ENCODE results near the gene ITGB2. TPM values are rescaled to one million over a fixed set of nuclear protein-coding genes. Genes with fewer than 3 reads are reported as not detected.

Gene ITGB2
- total RNA-seq, 1 donor from 2014 or later = 19.8 TPM

DNA sequence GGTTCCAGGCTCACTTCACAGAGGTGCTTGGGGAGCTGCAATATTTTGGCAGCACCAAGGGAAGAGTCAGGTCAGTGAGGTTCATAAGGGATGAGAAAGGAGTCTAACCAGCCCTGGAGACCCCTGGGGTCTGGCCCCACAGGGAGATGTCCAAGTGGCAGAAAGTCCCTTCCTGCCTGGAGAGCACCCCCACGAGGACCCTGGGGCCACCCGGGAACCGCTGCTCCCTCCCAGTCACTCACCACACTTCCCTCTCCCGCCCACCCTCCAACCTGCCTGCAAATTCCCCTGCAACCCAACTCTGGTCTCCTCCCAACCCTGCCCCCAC, 6.5 kb upstream of the ITGB2 start:
- Histone ChIP-seq H3K9ac (ENCODE audit: low read depth in 1 of 3, low read length in 3 of 3) (no peak overlapping the region), H3K27me3 (ENCODE audit: control insufficient read depth in 3 of 3, insufficient read depth in 3 of 3, low read length in 3 of 3) (peaks cover 30 to 52% (median 35%) of the 10 kb centered on the region in 3 donors), H3K27ac (ENCODE audit: low read depth, low read length) (no peak overlapping the region), H3K4me3 (ENCODE audit: low read length in 3 of 3) (no peak overlapping the region), H3K4me1 (ENCODE audit: control insufficient read depth in 3 of 3, insufficient read depth in 3 of 3, low read length in 3 of 3) (peaks cover 8 to 29% (median 15%) of the 10 kb centered on the region in 3 donors), H3K9me3 (ENCODE audit: control insufficient read depth in 3 of 3, low read length in 3 of 3) (peaks cover 0 to 2% (median 0%) of the 10 kb centered on the region in 3 donors), H3K36me3 (ENCODE audit: control insufficient read depth in 3 of 3, insufficient read depth in 3 of 3, low read length in 3 of 3) (no peaks in the 10 kb centered on the region)

DNA sequence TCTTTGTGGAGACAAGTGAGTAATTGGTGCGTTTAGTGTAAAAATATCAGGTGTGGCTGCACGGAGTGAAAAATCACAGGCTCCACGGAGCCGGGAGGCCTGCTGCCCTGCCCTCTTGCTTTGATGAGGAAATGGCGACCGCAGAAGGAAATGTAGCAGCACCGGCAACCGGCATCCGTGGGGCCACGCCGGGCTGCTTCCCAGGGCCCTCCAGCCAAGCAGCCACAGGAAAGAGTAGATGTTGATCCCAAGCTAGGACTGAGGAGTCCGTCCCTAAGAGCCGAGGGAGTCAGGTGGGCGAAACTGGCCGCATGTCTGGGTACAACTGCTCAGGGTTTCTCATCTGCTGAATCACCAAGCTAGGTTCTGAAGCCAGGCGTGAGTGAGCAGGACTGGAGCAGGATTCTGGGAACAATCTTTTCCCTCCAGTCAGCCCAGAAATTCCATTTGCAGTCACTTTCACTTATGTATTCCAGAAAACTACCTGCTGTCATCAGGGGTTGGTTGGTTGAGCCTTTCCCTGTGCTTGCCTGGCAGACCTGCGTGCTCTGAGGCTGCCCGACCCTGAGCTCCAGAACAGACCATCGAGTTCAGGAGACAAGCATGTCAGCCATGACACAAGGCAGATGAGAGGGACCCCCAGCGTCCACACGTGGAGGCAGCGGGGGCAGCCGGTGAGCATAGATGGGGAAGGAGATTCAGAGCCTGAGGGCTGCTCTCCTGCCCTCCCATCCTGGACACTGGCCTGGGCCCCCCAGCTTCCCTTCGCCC, 5.8 kb upstream of the ITGB2 start:
- H3K36me3 ChIP-seq (ENCODE audit: control insufficient read depth in 3 of 3, insufficient read depth in 3 of 3, low read length in 3 of 3) = no peaks in the 10 kb centered on the region
- peaks cover 0 to 2% (median 0%) of the 10 kb centered on the region in 3 donors for H3K9me3 ChIP-seq (ENCODE audit: control insufficient read depth in 3 of 3, low read length in 3 of 3)
- H3K4me3 ChIP-seq (ENCODE audit: low read length in 3 of 3) = no peak overlapping the region
- H3K4me1 ChIP-seq (ENCODE audit: control insufficient read depth in 3 of 3, insufficient read depth in 3 of 3, low read length in 3 of 3) = peaks cover 5 to 25% (median 13%) of the 10 kb centered on the region in 3 donors
- peak overlapping the region; percentile 19 for H3K27ac ChIP-seq (ENCODE audit: low read depth, low read length)
- H3K9ac ChIP-seq (ENCODE audit: low read depth in 1 of 3, low read length in 3 of 3) = no peak overlapping the region
- H3K27me3 ChIP-seq (ENCODE audit: control insufficient read depth in 3 of 3, insufficient read depth in 3 of 3, low read length in 3 of 3) = peaks cover 24 to 45% (median 35%) of the 10 kb centered on the region in 3 donors

DNA sequence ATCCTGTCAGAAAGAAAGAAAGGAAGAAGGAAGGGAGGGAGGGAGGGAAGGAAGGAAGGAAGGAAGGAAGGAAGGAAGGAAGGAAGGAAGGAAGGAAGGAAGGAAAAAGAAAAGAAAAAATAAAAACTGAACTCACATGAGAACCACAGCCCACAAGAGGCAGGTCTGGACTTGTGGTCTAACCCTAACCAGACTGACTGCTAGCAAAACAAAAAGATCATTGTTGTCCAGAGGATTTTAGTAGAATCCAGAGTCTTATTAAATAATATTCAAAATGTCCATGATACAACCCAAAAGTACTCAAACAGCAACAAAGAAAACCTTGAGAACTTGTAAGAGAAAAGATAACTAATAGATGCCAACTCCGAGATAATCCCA, 4.7 kb upstream of the ITGB2 start:
- no peak overlapping the region for H3K4me3 ChIP-seq (ENCODE audit: low read length in 3 of 3)
- no peaks in the 10 kb centered on the region for H3K36me3 ChIP-seq (ENCODE audit: control insufficient read depth in 3 of 3, insufficient read depth in 3 of 3, low read length in 3 of 3)
- peaks cover 2 to 19% (median 8%) of the 10 kb centered on the region in 3 donors for H3K4me1 ChIP-seq (ENCODE audit: control insufficient read depth in 3 of 3, insufficient read depth in 3 of 3, low read length in 3 of 3)
- peaks cover 0 to 2% (median 0%) of the 10 kb centered on the region in 3 donors for H3K9me3 ChIP-seq (ENCODE audit: control insufficient read depth in 3 of 3, low read length in 3 of 3)
- H3K9ac ChIP-seq (ENCODE audit: low read depth in 1 of 3, low read length in 3 of 3) = no peak overlapping the region
- H3K27ac ChIP-seq (ENCODE audit: low read depth, low read length) = peak overlapping the region; percentile 36
- peaks cover 32 to 46% (median 40%) of the 10 kb centered on the region in 3 donors for H3K27me3 ChIP-seq (ENCODE audit: control insufficient read depth in 3 of 3, insufficient read depth in 3 of 3, low read length in 3 of 3)

- Histone ChIP-seq H3K4me1 (ENCODE audit: control insufficient read depth in 3 of 3, insufficient read depth in 3 of 3, low read length in 3 of 3) (peaks cover 2 to 19% (median 8%) of the 10 kb centered on the region in 3 donors), H3K27me3 (ENCODE audit: control insufficient read depth in 3 of 3, insufficient read depth in 3 of 3, low read length in 3 of 3) (peaks cover 36 to 45% (median 40%) of the 10 kb centered on the region in 3 donors), H3K9ac (ENCODE audit: low read depth in 1 of 3, low read length in 3 of 3) (no peak overlapping the region), H3K36me3 (ENCODE audit: control insufficient read depth in 3 of 3, insufficient read depth in 3 of 3, low read length in 3 of 3) (no peaks in the 10 kb centered on the region), H3K9me3 (ENCODE audit: control insufficient read depth in 3 of 3, low read length in 3 of 3) (peaks cover 0 to 2% (median 0%) of the 10 kb centered on the region in 3 donors), H3K27ac (ENCODE audit: low read depth, low read length) (peak overlapping the region; percentile 36), H3K4me3 (ENCODE audit: low read length in 3 of 3) (no peak overlapping the region)
Observed at GRCh38 chr21:44924606-44925377, 4.1 kb upstream of the ITGB2 start.

DNA sequence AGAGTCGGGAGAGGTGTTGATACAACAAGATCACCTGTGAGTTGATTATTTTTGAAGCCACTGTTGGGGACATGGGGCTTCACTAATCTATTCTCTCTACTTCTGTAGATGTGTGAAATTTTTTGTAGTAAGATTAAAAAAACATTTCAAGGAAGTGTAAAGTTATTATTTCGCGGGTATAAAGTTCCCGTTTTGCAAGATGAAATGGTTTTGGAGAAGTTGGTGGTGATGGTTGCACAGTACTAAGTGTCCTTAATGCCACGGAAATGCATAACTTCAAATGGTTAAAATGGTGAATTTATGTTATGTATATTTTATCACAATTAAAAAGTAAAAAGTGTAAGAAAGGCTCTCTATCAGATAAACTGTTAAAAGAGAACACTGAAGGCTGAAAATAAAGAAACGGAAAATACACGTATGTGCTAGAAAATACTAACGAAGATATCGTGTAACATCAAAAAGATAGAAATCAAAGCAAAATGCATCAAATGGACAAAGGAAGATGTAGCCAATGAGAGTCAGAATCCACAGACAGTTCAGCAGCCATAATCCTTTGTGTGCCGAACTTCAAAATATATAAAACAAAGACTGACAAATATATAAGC, 2.9 kb upstream of the ITGB2 start:
- Histone ChIP-seq H3K4me3 (ENCODE audit: low read length in 3 of 3) (no peak overlapping the region), H3K9me3 (ENCODE audit: control insufficient read depth in 3 of 3, low read length in 3 of 3) (no peaks in the 10 kb centered on the region), H3K27ac (ENCODE audit: low read depth, low read length) (no peak overlapping the region), H3K36me3 (ENCODE audit: control insufficient read depth in 3 of 3, insufficient read depth in 3 of 3, low read length in 3 of 3) (no peaks in the 10 kb centered on the region), H3K27me3 (ENCODE audit: control insufficient read depth in 3 of 3, insufficient read depth in 3 of 3, low read length in 3 of 3) (peaks cover 41 to 45% (median 44%) of the 10 kb centered on the region in 3 donors), H3K9ac (ENCODE audit: low read depth in 1 of 3, low read length in 3 of 3) (no peak overlapping the region), H3K4me1 (ENCODE audit: control insufficient read depth in 3 of 3, insufficient read depth in 3 of 3, low read length in 3 of 3) (peaks cover 2 to 19% (median 8%) of the 10 kb centered on the region in 3 donors)

DNA sequence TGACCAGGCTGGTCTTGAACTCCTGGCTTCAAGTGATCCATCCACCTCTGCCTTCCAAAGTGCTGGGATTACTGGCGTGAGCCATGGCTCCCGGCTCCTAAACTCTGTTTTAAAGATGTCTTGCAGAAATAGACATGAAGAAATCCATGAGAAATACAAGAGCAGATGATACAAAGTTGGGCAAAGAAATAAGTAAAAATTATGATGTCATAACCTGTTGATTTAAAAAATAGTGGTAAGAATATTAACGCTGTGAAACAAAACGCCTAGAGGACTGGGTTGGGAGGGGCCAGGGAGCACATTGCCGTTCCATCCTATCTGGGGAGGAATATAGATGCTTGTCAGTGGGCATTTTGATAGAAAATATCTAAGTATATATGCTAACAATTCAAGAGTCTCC, 1.2 kb upstream of the ITGB2 start:
- H3K4me3 ChIP-seq (ENCODE audit: low read length in 3 of 3) = no peak overlapping the region
- no peak overlapping the region for H3K27ac ChIP-seq (ENCODE audit: low read depth, low read length)

GRCh38 chr21:44919913-44920693, 596 bp downstream of the ITGB2 start:
- Histone ChIP-seq H3K4me3 (ENCODE audit: low read length in 3 of 3) (peak overlapping the region; percentile 49 to 65 (median 62)), H3K36me3 (ENCODE audit: control insufficient read depth in 3 of 3, insufficient read depth in 3 of 3, low read length in 3 of 3) (no peaks in the 10 kb centered on the region), H3K4me1 (ENCODE audit: control insufficient read depth in 3 of 3, insufficient read depth in 3 of 3, low read length in 3 of 3) (peaks cover 3 to 7% (median 5%) of the 10 kb centered on the region in 3 donors), H3K9me3 (ENCODE audit: control insufficient read depth in 3 of 3, low read length in 3 of 3) (no peaks in the 10 kb centered on the region), H3K9ac (ENCODE audit: low read depth in 1 of 3, low read length in 3 of 3) (peak overlapping the region in 1 of 3 donors; percentile 16), H3K27me3 (ENCODE audit: control insufficient read depth in 3 of 3, insufficient read depth in 3 of 3, low read length in 3 of 3) (peaks cover 32 to 44% (median 34%) of the 10 kb centered on the region in 3 donors), H3K27ac (ENCODE audit: low read depth, low read length) (no peak overlapping the region)

More for the DNA sequence above, 1.2 kb upstream of the ITGB2 start:
- H3K9ac ChIP-seq (ENCODE audit: low read depth in 1 of 3, low read length in 3 of 3) = no peak overlapping the region
- peaks cover 40 to 49% (median 43%) of the 10 kb centered on the region in 3 donors for H3K27me3 ChIP-seq (ENCODE audit: control insufficient read depth in 3 of 3, insufficient read depth in 3 of 3, low read length in 3 of 3)
- no peaks in the 10 kb centered on the region for H3K36me3 ChIP-seq (ENCODE audit: control insufficient read depth in 3 of 3, insufficient read depth in 3 of 3, low read length in 3 of 3)
- H3K4me1 ChIP-seq (ENCODE audit: control insufficient read depth in 3 of 3, insufficient read depth in 3 of 3, low read length in 3 of 3) = peaks cover 5 to 19% (median 7%) of the 10 kb centered on the region in 3 donors
- no peaks in the 10 kb centered on the region for H3K9me3 ChIP-seq (ENCODE audit: control insufficient read depth in 3 of 3, low read length in 3 of 3)

- H3K27me3 ChIP-seq (ENCODE audit: control insufficient read depth in 3 of 3, insufficient read depth in 3 of 3, low read length in 3 of 3) = peaks cover 32 to 44% (median 34%) of the 10 kb centered on the region in 3 donors
- no peaks in the 10 kb centered on the region for H3K9me3 ChIP-seq (ENCODE audit: control insufficient read depth in 3 of 3, low read length in 3 of 3)
- no peak overlapping the region for H3K27ac ChIP-seq (ENCODE audit: low read depth, low read length)
- H3K4me3 ChIP-seq (ENCODE audit: low read length in 3 of 3) = peak overlapping the region in 1 of 3 donors; percentile 65
- no peak overlapping the region for H3K9ac ChIP-seq (ENCODE audit: low read depth in 1 of 3, low read length in 3 of 3)
- H3K36me3 ChIP-seq (ENCODE audit: control insufficient read depth in 3 of 3, insufficient read depth in 3 of 3, low read length in 3 of 3) = no peaks in the 10 kb centered on the region
- H3K4me1 ChIP-seq (ENCODE audit: control insufficient read depth in 3 of 3, insufficient read depth in 3 of 3, low read length in 3 of 3) = peaks cover 0 to 3% (median 3%) of the 10 kb centered on the region in 3 donors
Observed at GRCh38 chr21:44919111-44919912, 1.4 kb downstream of the ITGB2 start.

DNA sequence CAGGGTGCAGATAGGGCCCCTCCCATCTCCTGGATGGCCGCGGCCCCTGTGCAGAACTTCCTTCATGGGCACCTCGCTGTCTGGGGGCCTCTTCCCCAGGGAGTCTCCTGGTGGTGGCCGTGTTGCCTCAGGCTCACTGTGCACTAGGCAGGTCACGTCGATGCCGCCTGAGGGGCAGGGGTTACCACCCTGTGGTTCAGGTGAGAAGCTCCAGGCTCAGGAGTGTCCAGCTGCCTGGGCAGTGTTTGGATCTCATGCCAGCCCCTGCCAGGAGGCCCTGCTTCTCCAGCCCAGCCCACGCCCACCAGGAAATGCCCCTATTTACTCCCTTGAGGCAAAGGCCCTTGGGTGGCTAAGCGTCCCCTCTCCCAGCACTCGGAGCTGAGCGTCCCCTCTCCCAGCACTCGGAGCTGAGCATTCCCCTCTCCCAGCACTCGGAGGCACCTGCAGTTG, 2.1 kb downstream of the ITGB2 start:
- peaks cover 0 to 5% (median 3%) of the 10 kb centered on the region in 3 donors for H3K4me1 ChIP-seq (ENCODE audit: control insufficient read depth in 3 of 3, insufficient read depth in 3 of 3, low read length in 3 of 3)
- no peak overlapping the region for H3K4me3 ChIP-seq (ENCODE audit: low read length in 3 of 3)
- no peaks in the 10 kb centered on the region for H3K36me3 ChIP-seq (ENCODE audit: control insufficient read depth in 3 of 3, insufficient read depth in 3 of 3, low read length in 3 of 3)
- no peak overlapping the region for H3K27ac ChIP-seq (ENCODE audit: low read depth, low read length)
- peaks cover 32 to 44% (median 34%) of the 10 kb centered on the region in 3 donors for H3K27me3 ChIP-seq (ENCODE audit: control insufficient read depth in 3 of 3, insufficient read depth in 3 of 3, low read length in 3 of 3)
- H3K9ac ChIP-seq (ENCODE audit: low read depth in 1 of 3, low read length in 3 of 3) = no peak overlapping the region
- no peaks in the 10 kb centered on the region for H3K9me3 ChIP-seq (ENCODE audit: control insufficient read depth in 3 of 3, low read length in 3 of 3)

Measured in skeletal muscle tissue (tissue), 4 donors.